ENCODE results near the gene CLIP1. TPM values are rescaled to one million over a fixed set of nuclear protein-coding genes. Genes with fewer than 3 reads are reported as not detected.

The CLIP1 gene
- total RNA-seq, 2 experiments from 2014 or later, result 52.0 to 54.9 TPM

DNA sequence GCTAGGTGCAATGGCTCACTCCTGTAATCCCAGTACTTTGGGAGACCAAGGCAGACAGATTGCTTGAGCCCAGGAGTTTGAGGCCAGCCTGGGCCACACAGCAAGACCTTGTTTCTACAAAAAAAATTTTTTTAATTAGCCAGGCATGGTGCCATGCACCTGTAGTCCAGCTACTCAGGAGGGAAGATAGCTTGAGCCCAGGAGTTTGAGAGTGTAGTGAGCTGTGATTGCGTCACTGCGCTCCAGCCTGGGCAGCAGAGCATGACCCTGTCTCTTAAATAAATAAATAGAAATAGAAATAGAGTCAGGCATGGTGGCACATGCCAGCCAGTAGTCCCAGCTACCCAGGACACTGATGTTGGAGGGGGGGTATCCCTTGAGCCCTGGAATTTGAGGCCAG is 36.7 kb upstream of the CLIP1 start:
- no peaks in the 10 kb centered on the region for H3K27me3 Mint-ChIP-seq
- H3K36me3 Mint-ChIP-seq (ENCODE audit: low read depth), result no peaks in the 10 kb centered on the region
- H3K4me3 ChIP-seq (ENCODE audit: low read length), result no peak overlapping the region
- H3K4me1 Mint-ChIP-seq (ENCODE audit: low read depth), result peaks cover 8% of the 10 kb centered on the region
- no peaks in the 10 kb centered on the region for H3K36me3 ChIP-seq (ENCODE audit: insufficient read depth, low read length)
- no peak for ATAC-seq (ENCODE audit: poor library complexity)
- H3K27me3 ChIP-seq (ENCODE audit: control insufficient read depth in 1 of 2, insufficient read depth in 2 of 2, low read length in 2 of 2), result no peaks in the 10 kb centered on the region
- CTCF ChIA-PET, result no interaction called here
- TF ChIP-seq, protein P1, sequence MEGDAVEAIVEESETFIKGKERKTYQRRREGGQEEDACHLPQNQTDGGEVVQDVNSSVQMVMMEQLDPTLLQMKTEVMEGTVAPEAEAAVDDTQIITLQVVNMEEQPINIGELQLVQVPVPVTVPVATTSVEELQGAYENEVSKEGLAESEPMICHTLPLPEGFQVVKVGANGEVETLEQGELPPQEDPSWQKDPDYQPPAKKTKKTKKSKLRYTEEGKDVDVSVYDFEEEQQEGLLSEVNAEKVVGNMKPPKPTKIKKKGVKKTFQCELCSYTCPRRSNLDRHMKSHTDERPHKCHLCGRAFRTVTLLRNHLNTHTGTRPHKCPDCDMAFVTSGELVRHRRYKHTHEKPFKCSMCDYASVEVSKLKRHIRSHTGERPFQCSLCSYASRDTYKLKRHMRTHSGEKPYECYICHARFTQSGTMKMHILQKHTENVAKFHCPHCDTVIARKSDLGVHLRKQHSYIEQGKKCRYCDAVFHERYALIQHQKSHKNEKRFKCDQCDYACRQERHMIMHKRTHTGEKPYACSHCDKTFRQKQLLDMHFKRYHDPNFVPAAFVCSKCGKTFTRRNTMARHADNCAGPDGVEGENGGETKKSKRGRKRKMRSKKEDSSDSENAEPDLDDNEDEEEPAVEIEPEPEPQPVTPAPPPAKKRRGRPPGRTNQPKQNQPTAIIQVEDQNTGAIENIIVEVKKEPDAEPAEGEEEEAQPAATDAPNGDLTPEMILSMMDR (IDR thresholded peaks at IDR 0.05), result no peak
- H3K9me3 Mint-ChIP-seq, result no peaks in the 10 kb centered on the region
- no peak overlapping the region for H3K27ac Mint-ChIP-seq
- peaks cover 10% of the 10 kb centered on the region for H3K4me1 ChIP-seq (ENCODE audit: insufficient read depth, low read length)
- POLR2A ChIA-PET, result no interaction called here
- no peak for DNase-seq
- intact Hi-C loops (cut with DNase I, micrococcal nuclease), result loop anchor here in 1 of 2 experiments (5.0 kb wide), 1 partner anchor 42 kb away; no protein-coding TSS in a partner anchor
- H3K9me3 ChIP-seq (ENCODE audit: control insufficient read depth in 1 of 2, insufficient read depth in 1 of 2, low read length in 2 of 2), result no peaks in the 10 kb centered on the region
- H3K27ac ChIP-seq (ENCODE audit: low read depth in 1 of 2, low read length in 2 of 2), result no peak overlapping the region
- no peak overlapping the region for H3K4me3 Mint-ChIP-seq

DNA sequence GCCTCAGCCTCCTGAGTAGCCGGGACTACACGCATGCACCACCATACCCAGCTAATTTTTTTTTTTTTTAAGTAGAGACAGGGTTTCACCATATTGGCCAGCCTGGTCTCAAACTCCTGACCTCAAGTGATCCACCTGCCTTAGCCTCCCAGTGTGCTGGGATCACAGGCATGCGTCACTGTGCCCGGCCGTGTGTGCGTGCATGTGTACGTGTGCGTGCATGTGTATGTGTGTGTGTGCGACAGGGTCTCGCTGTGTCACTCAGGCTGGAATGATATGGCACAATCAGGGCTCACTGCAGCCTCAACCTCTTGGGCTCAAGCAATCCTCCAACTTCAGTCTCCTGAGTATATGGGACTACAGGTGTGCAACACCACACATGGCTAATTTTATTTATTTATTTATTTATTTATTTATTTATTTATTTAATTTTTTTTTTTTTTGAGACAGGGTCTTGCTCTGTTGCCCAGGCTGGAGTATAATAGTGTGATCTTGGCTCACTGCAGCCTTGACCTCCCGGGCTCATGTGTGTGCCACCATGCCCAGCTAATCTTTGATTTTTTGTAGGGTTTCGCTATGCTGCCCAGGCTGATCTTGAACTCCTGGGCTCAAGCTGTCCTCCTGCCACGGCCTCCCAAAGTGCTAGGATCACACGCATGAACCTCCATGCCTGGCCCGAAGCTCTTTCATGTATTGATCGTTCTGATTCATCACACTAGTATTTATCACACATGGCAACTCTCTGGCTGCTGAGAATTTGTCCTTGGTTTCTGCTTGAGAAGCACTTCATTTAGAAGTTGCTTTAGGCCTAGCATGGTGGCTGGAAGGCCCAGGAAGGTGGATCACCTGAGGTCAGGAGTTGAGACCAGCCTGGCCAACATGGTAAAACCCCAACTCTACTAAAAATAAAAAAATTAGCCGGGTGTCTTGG is 35.9 kb upstream of the CLIP1 start:
- H3K4me1 Mint-ChIP-seq (ENCODE audit: low read depth), result peaks cover 16% of the 10 kb centered on the region
- Histone ChIP-seq H3K27ac (ENCODE audit: low read depth in 1 of 2, low read length in 2 of 2) (no peak overlapping the region), H3K9me3 (ENCODE audit: control insufficient read depth in 1 of 2, insufficient read depth in 1 of 2, low read length in 2 of 2) (no peaks in the 10 kb centered on the region), H3K36me3 (ENCODE audit: insufficient read depth, low read length) (no peaks in the 10 kb centered on the region), H3K4me3 (ENCODE audit: low read length) (no peak overlapping the region), H3K4me1 (ENCODE audit: insufficient read depth, low read length) (peaks cover 18% of the 10 kb centered on the region), H3K27me3 (ENCODE audit: control insufficient read depth in 1 of 2, insufficient read depth in 2 of 2, low read length in 2 of 2) (no peaks in the 10 kb centered on the region)
- TF ChIP-seq, protein P1 (IDR thresholded peaks at IDR 0.05), result no peak
- DNase-seq, result no peak
- no peak overlapping the region for H3K4me3 Mint-ChIP-seq
- intact Hi-C loops (cut with DNase I, micrococcal nuclease), result loop anchor here in 1 of 2 experiments (5.0 kb wide), 1 partner anchor 41 kb away; no protein-coding TSS in a partner anchor
- no peaks in the 10 kb centered on the region for H3K36me3 Mint-ChIP-seq (ENCODE audit: low read depth)
- no peak overlapping the region for H3K27ac Mint-ChIP-seq
- POLR2A ChIA-PET, result no interaction called here
- H3K27me3 Mint-ChIP-seq, result no peaks in the 10 kb centered on the region
- CTCF ChIA-PET, result no interaction called here
- no peaks in the 10 kb centered on the region for H3K9me3 Mint-ChIP-seq
- ATAC-seq (ENCODE audit: poor library complexity), result no peak

DNA sequence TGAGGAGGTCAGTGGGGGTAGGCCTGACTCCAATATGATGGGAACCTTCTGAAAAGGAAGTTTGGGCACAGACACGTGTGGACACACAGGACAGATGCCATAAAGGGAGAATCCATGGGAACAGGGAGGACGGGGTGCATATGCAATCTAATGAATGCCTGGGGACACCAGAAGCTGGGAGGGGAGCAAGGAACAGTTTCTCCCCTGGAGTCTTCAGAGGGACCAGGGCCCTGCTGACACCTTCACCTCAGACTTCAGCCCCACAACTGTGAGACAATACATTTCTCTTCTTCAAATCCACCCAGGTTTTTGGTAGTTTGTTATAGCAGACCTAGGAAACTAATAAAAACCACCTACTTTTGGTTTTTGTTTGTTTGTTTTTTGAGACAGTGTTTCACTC is 35.2 kb upstream of the CLIP1 start:
- no peak overlapping the region for H3K4me3 Mint-ChIP-seq
- ATAC-seq (ENCODE audit: poor library complexity), result no peak
- H3K4me1 Mint-ChIP-seq (ENCODE audit: low read depth), result peaks cover 24% of the 10 kb centered on the region

More for the DNA sequence above, 35.2 kb upstream of the CLIP1 start:
- no peaks in the 10 kb centered on the region for H3K9me3 ChIP-seq (ENCODE audit: control insufficient read depth in 1 of 2, insufficient read depth in 1 of 2, low read length in 2 of 2)
- Mint-ChIP-seq H3K36me3 (ENCODE audit: low read depth) (no peaks in the 10 kb centered on the region), H3K27me3 (no peaks in the 10 kb centered on the region), H3K9me3 (no peaks in the 10 kb centered on the region), H3K27ac (peak overlapping the region; percentile 6)
- H3K36me3 ChIP-seq (ENCODE audit: insufficient read depth, low read length), result no peaks in the 10 kb centered on the region
- no peak overlapping the region for H3K4me3 ChIP-seq (ENCODE audit: low read length)
- no peak for DNase-seq
- intact Hi-C loops (cut with DNase I, micrococcal nuclease), result loop anchor here in 1 of 2 experiments (5.0 kb wide), 1 partner anchor 40 kb away; no protein-coding TSS in a partner anchor
- H3K27me3 ChIP-seq (ENCODE audit: control insufficient read depth in 1 of 2, insufficient read depth in 2 of 2, low read length in 2 of 2), result no peaks in the 10 kb centered on the region
- peaks cover 24% of the 10 kb centered on the region for H3K4me1 ChIP-seq (ENCODE audit: insufficient read depth, low read length)
- CTCF ChIA-PET, result no interaction called here
- POLR2A ChIA-PET, result no interaction called here
- TF ChIP-seq, protein P1 (IDR thresholded peaks at IDR 0.05), result no peak
- no peak overlapping the region for H3K27ac ChIP-seq (ENCODE audit: low read depth in 1 of 2, low read length in 2 of 2)

Data from CD4-positive, alpha-beta T cell (primary cell).